T-helper 22 cell (primary cell): ENCODE data around the gene LBHD1.

Source experiments
- DNase-seq: peaks from one replicate; pipeline ENCODE4 v3.0.0-alpha.2; 2020; ENCODE audit warnings: low read depth

Gene LBHD1

GRCh38 chr11:62615521-62615920 is 56.5 kb downstream of the LBHD1 start:
- no peak for DNase-seq

- DNase-seq, result no peak
These were observed 57.8 kb downstream of the LBHD1 start for GRCh38 chr11:62614275-62614674.

DNA sequence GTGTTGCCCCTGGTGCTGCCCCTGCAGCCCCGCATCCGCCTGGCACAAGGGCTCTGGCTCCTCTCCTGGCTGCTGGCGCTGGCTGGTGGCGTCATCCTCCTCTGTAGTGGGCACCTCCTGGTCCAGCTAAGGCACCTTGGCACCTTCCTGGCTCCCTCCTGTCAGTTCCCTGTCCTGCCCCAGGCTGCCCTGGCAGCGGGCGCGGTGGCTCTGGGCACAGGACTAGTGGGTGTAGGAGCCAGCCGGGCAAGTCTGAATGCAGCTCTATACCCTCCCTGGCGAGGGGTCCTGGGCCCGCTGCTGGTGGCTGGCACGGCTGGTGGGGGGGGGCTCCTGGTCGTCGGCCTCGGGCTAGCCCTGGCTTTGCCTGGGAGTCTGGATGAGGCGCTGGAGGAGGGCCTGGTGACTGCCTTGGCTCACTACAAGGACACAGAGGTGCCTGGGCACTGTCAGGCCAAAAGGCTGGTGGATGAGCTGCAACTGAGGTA is 58.7 kb downstream of the LBHD1 start:
- no peak for DNase-seq
